GM23338 (cell line): ENCODE data around the gene NSF. TPM values are rescaled to one million over a fixed set of nuclear protein-coding genes. Genes with fewer than 3 reads are reported as not detected.
A peak's percentile ranks its signal among the peaks of the same experiment; 100 is the strongest.

Source experiments
- ATAC-seq: fragments of 200-7000 bp; cut with Tn5 transposase; 3 replicates; pipeline ENCODE4 v1.9.1; 2020
- DNase-seq: peaks from one replicate; pipeline ENCODE4 v3.0.0-alpha.2; 2015; ENCODE audit warnings: low spot score
- H2AFZ ChIP-seq: fragments of 200-600 bp; sonication (generic); 2 replicates; pipeline ENCODE4 v1.8.0; 2016; ENCODE audit warnings: antibody characterized with exemption, mild to moderate bottlenecking, moderate library complexity
- H3F3A ChIP-seq: fragments of 200-600 bp; sonication (generic); replicated peaks from 2 replicates; pipeline ENCODE4 v1.8.0; 2017; ENCODE audit warnings: antibody characterized with exemption, mixed run types, low read depth
- H3K27ac ChIP-seq: fragments of 200-600 bp; sonication (generic); 2 replicates; pipeline ENCODE4 v1.6.1; 2016; ENCODE audit warnings: low read depth
- H3K27me3 ChIP-seq: fragments of 200-600 bp; sonication (generic); 2 replicates; pipeline ENCODE4 v1.8.0; 2016; ENCODE audit warnings: mild to moderate bottlenecking, mixed run types, moderate library complexity; ENCODE audit not compliant: insufficient read depth
- H3K36me3 ChIP-seq: fragments of 200-600 bp; sonication (generic); 2 replicates; pipeline ENCODE4 v1.8.0; 2016; ENCODE audit warnings: mild to moderate bottlenecking; ENCODE audit not compliant: insufficient read depth
- H3K4me1 ChIP-seq: fragments of 200-600 bp; sonication (generic); 2 replicates; pipeline ENCODE4 v1.8.0; 2016; ENCODE audit warnings: mild to moderate bottlenecking, moderate library complexity; ENCODE audit not compliant: insufficient read depth
- H3K4me2 ChIP-seq: fragments of 200-600 bp; sonication (generic); 2 replicates; pipeline ENCODE4 v1.7.1; 2017; ENCODE audit warnings: mixed run types
- H3K4me3 ChIP-seq: fragments of 200-600 bp; sonication (generic); 2 replicates; pipeline ENCODE4 v1.6.1; 2016; ENCODE audit warnings: mixed run types
- H3K79me2 ChIP-seq: fragments of 200-600 bp; sonication (generic); replicated peaks from 2 replicates; pipeline ENCODE4 v1.8.0; 2017; ENCODE audit warnings: mild to moderate bottlenecking; ENCODE audit not compliant: insufficient read depth
- H3K9me2 ChIP-seq: fragments of 200-600 bp; sonication (generic); 2 replicates; pipeline ENCODE4 v1.8.0; 2017; ENCODE audit not compliant: insufficient read depth
- H4K20me1 ChIP-seq: fragments of 200-600 bp; sonication (generic); replicated peaks from 2 replicates; pipeline ENCODE4 v1.8.0; 2017; ENCODE audit warnings: mild to moderate bottlenecking; ENCODE audit not compliant: insufficient read depth
- H3K27ac Mint-ChIP-seq: 2 replicates; pipeline ENCODE4 v1.8.0; 2020; ENCODE audit warnings: inconsistent platforms, mild to moderate bottlenecking, moderate library complexity, mixed read lengths
- H3K27me3 Mint-ChIP-seq: 3 replicates; pipeline ENCODE4 v1.8.0; 2022; ENCODE audit warnings: low read depth, mild to moderate bottlenecking, moderate library complexity, mixed read lengths, inconsistent platforms; ENCODE audit not compliant: insufficient read depth, poor library complexity
- H3K36me3 Mint-ChIP-seq: 3 replicates; pipeline ENCODE4 v1.8.0; 2021; ENCODE audit warnings: low read depth, mild to moderate bottlenecking, inconsistent platforms, moderate library complexity, mixed read lengths
- H3K4me1 Mint-ChIP-seq: 3 replicates; pipeline ENCODE4 v1.8.0; 2020; ENCODE audit warnings: mild to moderate bottlenecking, inconsistent platforms, mixed read lengths
- H3K4me3 Mint-ChIP-seq: 3 replicates; pipeline ENCODE4 v1.8.0; 2021; ENCODE audit warnings: moderate library complexity, mild to moderate bottlenecking, inconsistent platforms, mixed read lengths
- H3K9me3 Mint-ChIP-seq: 3 replicates; pipeline ENCODE4 v1.8.0; 2020; ENCODE audit warnings: moderate library complexity, mild to moderate bottlenecking, inconsistent platforms, mixed read lengths
- CTCF ChIP-seq, 2 experiments: fragments of 200-600 bp in 1 of 2; sonication (generic) in 1 of 2; conservative IDR thresholded peaks; 2 replicates each; pipeline versions ENCODE4 v1.5.1 to v1.6.1; 2016 to 2017; ENCODE audit warnings: antibody characterized with exemption in 2 of 2, low read depth in 2 of 2, mild to moderate bottlenecking in 2 of 2, moderate library complexity in 1 of 2
- ETS1 ChIP-seq: IDR thresholded peaks from 2 replicates; pipeline ENCODE4 v1.6.1; 2016; ENCODE audit warnings: antibody characterized with exemption
- EZH2 ChIP-seq: fragments of 200-600 bp; sonication (generic); IDR thresholded peaks from one replicate; pipeline ENCODE4 v1.8.0; 2017; ENCODE audit warnings: antibody characterized with exemption, mild to moderate bottlenecking, low read depth; ENCODE audit not compliant: unreplicated experiment
- JUNB ChIP-seq: IDR thresholded peaks from one replicate; pipeline ENCODE4 v1.6.1; 2016; ENCODE audit warnings: antibody characterized with exemption; ENCODE audit not compliant: unreplicated experiment
- NANOG ChIP-seq: IDR thresholded peaks from 2 replicates; pipeline ENCODE4 v1.6.1; 2016; ENCODE audit warnings: antibody characterized with exemption, borderline replicate concordance
- STAT1 ChIP-seq: IDR thresholded peaks from one replicate; pipeline ENCODE4 v1.6.1; 2016; ENCODE audit warnings: antibody characterized with exemption; ENCODE audit not compliant: unreplicated experiment
- ZNF114 ChIP-seq: fragments of 250-450 bp; sonication (Bioruptor Pico); IDR thresholded peaks from 2 replicates; pipeline ENCODE4 v1.5.0; 2020; ENCODE audit warnings: mild to moderate bottlenecking, moderate library complexity
- ZNF331 ChIP-seq: fragments of 250-450 bp; sonication (Bioruptor Pico); IDR thresholded peaks from 2 replicates; pipeline ENCODE4 v1.5.0; 2020; ENCODE audit warnings: low read depth, mild to moderate bottlenecking, moderate library complexity
- polyA plus RNA-seq: library from polyadenylated mRNA; unstranded; fragments of >200 nt; fragmentation: Nextera tagmentation; extraction: Ambion mirVana; gene quantifications from 2 replicates; pipeline ENCODE4 v1.2.1, GENCODE V29; 2016
- total RNA-seq: library from RNA; depleted of rRNA; stranded (reverse); fragments of >200 nt; shearing (Covaris generic); gene quantifications from 2 replicates; pipeline ENCODE4 v1.2.3, GENCODE V29; 2014
- TF ChIP-seq, protein P1 (sequence below): IDR thresholded peaks from one replicate; pipeline ENCODE4 v1.6.1; 2018; ENCODE audit warnings: antibody characterized with exemption; ENCODE audit not compliant: unreplicated experiment

Gene NSF
- total and polyA plus RNA-seq, 2 experiments from 2014 or later = 12.5 to 26.5 TPM

DNA sequence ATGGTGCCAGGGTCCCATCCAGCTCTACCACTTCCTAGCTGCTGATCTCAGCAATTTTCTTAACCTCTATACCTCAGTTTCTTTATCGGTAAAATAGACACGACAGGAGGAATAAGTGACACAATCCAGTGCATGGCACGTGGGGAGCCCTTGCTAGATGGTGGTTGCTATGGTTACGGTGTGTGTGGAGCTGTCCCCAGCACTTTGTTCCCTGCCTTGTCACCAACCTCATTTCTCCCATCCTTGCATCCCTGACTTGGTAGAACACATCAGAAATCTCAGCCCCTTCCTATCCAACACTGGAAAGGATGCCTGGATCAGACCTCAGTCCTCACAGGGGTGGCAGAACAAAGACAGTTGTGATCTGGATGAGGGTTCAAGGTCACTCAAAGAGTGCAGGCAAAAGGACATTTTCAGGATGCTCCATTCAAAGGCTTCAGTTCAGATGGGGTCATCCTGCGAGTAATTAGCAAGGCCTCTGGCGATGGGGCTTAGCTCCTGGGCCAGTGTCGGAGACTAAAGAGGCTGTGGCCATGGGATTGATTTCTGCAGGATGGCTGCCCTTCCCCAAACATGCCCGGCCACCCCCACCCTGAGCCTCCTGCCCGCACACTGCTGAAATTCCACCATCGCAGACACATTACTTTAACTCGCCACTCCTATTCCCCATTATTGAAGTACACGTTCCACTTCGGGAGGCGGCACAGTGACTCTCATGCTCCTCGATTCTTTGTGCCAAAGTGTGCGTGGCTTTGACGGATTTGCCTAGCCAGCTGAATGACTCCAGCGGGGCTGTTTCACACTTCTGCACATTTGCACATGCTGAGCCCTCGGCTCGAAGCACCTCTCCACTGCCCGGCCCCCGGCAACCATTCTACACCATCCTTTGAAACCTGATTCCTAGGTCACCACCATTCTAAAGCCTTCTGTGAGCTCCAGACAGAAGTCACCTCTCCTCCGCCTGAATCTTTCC is 187.8 kb downstream of the NSF start:
- H4K20me1 ChIP-seq = no peaks in the 10 kb centered on the region; the same call in 1 of the 2 replicates
- no peak overlapping the region for H3K27ac Mint-ChIP-seq
- peaks cover 14% of the 10 kb centered on the region for H3K4me1 ChIP-seq
- H3K4me1 Mint-ChIP-seq = peaks cover 26% of the 10 kb centered on the region
- no peak overlapping the region for H3K4me2 ChIP-seq
- H3K27me3 ChIP-seq = peaks cover 64% of the 10 kb centered on the region
- H3K36me3 ChIP-seq = no peaks in the 10 kb centered on the region
- peaks cover 6% of the 10 kb centered on the region; the same call in 2 of the 3 replicates for H3K9me3 Mint-ChIP-seq
- H3K79me2 ChIP-seq = no peaks in the 10 kb centered on the region
- H2AFZ ChIP-seq = no peak overlapping the region
- DNase-seq (peak; percentile 53), ATAC-seq (no peak)
- no peak overlapping the region for H3K4me3 Mint-ChIP-seq
- H3K36me3 Mint-ChIP-seq = peaks cover 7% of the 10 kb centered on the region; the same call in 1 of the 3 replicates
- H3K9me2 ChIP-seq = no peaks in the 10 kb centered on the region
- no peak overlapping the region for H3K4me3 ChIP-seq
- H3F3A ChIP-seq = 0 out of 2 replicates have a peak, but pooled peaks cover 2% of the 10 kb centered on the region
- no peak overlapping the region for H3K27ac ChIP-seq
- peaks cover 63% of the 10 kb centered on the region for H3K27me3 Mint-ChIP-seq
- TF ChIP-seq STAT1 = no peak
- TF ChIP-seq, protein P1, sequence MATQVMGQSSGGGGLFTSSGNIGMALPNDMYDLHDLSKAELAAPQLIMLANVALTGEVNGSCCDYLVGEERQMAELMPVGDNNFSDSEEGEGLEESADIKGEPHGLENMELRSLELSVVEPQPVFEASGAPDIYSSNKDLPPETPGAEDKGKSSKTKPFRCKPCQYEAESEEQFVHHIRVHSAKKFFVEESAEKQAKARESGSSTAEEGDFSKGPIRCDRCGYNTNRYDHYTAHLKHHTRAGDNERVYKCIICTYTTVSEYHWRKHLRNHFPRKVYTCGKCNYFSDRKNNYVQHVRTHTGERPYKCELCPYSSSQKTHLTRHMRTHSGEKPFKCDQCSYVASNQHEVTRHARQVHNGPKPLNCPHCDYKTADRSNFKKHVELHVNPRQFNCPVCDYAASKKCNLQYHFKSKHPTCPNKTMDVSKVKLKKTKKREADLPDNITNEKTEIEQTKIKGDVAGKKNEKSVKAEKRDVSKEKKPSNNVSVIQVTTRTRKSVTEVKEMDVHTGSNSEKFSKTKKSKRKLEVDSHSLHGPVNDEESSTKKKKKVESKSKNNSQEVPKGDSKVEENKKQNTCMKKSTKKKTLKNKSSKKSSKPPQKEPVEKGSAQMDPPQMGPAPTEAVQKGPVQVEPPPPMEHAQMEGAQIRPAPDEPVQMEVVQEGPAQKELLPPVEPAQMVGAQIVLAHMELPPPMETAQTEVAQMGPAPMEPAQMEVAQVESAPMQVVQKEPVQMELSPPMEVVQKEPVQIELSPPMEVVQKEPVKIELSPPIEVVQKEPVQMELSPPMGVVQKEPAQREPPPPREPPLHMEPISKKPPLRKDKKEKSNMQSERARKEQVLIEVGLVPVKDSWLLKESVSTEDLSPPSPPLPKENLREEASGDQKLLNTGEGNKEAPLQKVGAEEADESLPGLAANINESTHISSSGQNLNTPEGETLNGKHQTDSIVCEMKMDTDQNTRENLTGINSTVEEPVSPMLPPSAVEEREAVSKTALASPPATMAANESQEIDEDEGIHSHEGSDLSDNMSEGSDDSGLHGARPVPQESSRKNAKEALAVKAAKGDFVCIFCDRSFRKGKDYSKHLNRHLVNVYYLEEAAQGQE = peak; percentile 42

GRCh38 chr17:46780003-46780373 is 189.5 kb downstream of the NSF start:
- no peaks in the 10 kb centered on the region for H3F3A ChIP-seq
- H3K27me3 Mint-ChIP-seq = peaks cover 48% of the 10 kb centered on the region
- H3K79me2 ChIP-seq = no peaks in the 10 kb centered on the region
- H4K20me1 ChIP-seq = no peaks in the 10 kb centered on the region; the same call in 1 of the 2 replicates
- H2AFZ ChIP-seq = no peak overlapping the region
- H3K36me3 Mint-ChIP-seq = peaks cover 4% of the 10 kb centered on the region; the same call in 1 of the 3 replicates
- no peak overlapping the region for H3K27ac ChIP-seq
- H3K27me3 ChIP-seq = peaks cover 46% of the 10 kb centered on the region
- peaks cover 3% of the 10 kb centered on the region; the same call in 2 of the 3 replicates for H3K9me3 Mint-ChIP-seq
- no peak overlapping the region for H3K4me2 ChIP-seq
- H3K4me3 ChIP-seq = no peak overlapping the region
- H3K36me3 ChIP-seq = no peaks in the 10 kb centered on the region
- no peak overlapping the region for H3K4me3 Mint-ChIP-seq
- DNase-seq (no peak), ATAC-seq (no peak)
- H3K27ac Mint-ChIP-seq = no peak overlapping the region
- no peaks in the 10 kb centered on the region for H3K9me2 ChIP-seq
- H3K4me1 ChIP-seq = peaks cover 5% of the 10 kb centered on the region; the same call in 1 of the 2 replicates
- peaks cover 12% of the 10 kb centered on the region for H3K4me1 Mint-ChIP-seq
- TF ChIP-seq ETS1 = no peak
- TF ChIP-seq JUNB = no peak
- no peak for TF ChIP-seq EZH2
- TF ChIP-seq STAT1 = no peak
- no peak for TF ChIP-seq NANOG
- no peak for TF ChIP-seq ZNF331 (CRISPR knock-in tag)
- no peak for TF ChIP-seq CTCF (conservative IDR thresholded peaks at IDR 0.05; ENCODE audit: low read depth in 2 of 2)
- no peak for TF ChIP-seq ZNF114 (CRISPR knock-in tag)
